CD14-positive monocyte (primary cell): ENCODE results near the gene AMPH. TPM values are rescaled to one million over a fixed set of nuclear protein-coding genes. Genes with fewer than 3 reads are reported as not detected.
"Not testable (repeated sequence)": the region's sequence is repeated elsewhere in the genome, so short reads cannot be mapped to it uniquely, and the experiment has no call there.

Source experiments
- DNase-seq, 3 donors: peaks; one replicate each; pipeline ENCODE4 v3.0.0-alpha.2; 2011 to 2022
- H2AFZ ChIP-seq: 2 replicates; pipeline ENCODE4 v1.6.0; 2012; ENCODE audit warnings: mild to moderate bottlenecking, low read depth, low read length, inconsistent platforms; ENCODE audit not compliant: insufficient read depth, poor library complexity, severe bottlenecking
- H3K27ac ChIP-seq, 2 donors: 1 replicate in 1 of 2; 2 replicates in 1 of 2; pipeline ENCODE4 v1.5.1; 2012 to 2013; ENCODE audit warnings: low read length in 2 of 2, control low read depth in 1 of 2, inconsistent platforms in 1 of 2, low read depth in 1 of 2, mild to moderate bottlenecking in 1 of 2
- H3K27me3 ChIP-seq, 2 donors: one replicate each; pipeline versions ENCODE4 v1.6.0 to v1.6.1; 2011 to 2013; ENCODE audit warnings: low read length in 2 of 2; ENCODE audit not compliant: control insufficient read depth in 2 of 2, insufficient read depth in 2 of 2
- H3K36me3 ChIP-seq, 2 donors: replicated peaks in 1 of 2; 1 replicate in 1 of 2; 2 replicates in 1 of 2; pipeline versions ENCODE4 v1.5.1 to v1.6.1; 2012 to 2013; ENCODE audit warnings: low read length in 2 of 2, control low read depth in 1 of 2, inconsistent platforms in 1 of 2, mild to moderate bottlenecking in 1 of 2; ENCODE audit not compliant: insufficient read depth in 2 of 2, control insufficient read depth in 1 of 2
- H3K4me1 ChIP-seq, 2 donors: 1 replicate in 1 of 2; 2 replicates in 1 of 2; pipeline versions ENCODE4 v1.5.1 to v1.6.1; 2012 to 2013; ENCODE audit warnings: low read length in 2 of 2, control low read depth in 1 of 2, inconsistent platforms in 1 of 2, mild to moderate bottlenecking in 1 of 2, moderate library complexity in 1 of 2; ENCODE audit not compliant: insufficient read depth in 2 of 2, control insufficient read depth in 1 of 2
- H3K4me2 ChIP-seq: replicated peaks from 2 replicates; pipeline ENCODE3; 2012; ENCODE audit warnings: low read length, moderate library complexity, mild to moderate bottlenecking; ENCODE audit not compliant: poor library complexity, severe bottlenecking; ENCODE audit errors: extremely low read depth
- H3K4me3 ChIP-seq, 3 experiments: fragments of 200-600 bp in 1 of 3; sonication (generic) in 1 of 3; replicated peaks in 1 of 3; 1 replicate in 2 of 3; 2 replicates in 1 of 3; pipeline ENCODE4 v1.5.1; 2011 to 2013; ENCODE audit warnings: low read length in 3 of 3, mild to moderate bottlenecking in 3 of 3, control low read depth in 2 of 3, low read depth in 2 of 3, inconsistent platforms in 1 of 3, moderate library complexity in 1 of 3
- H3K79me2 ChIP-seq: 2 replicates; pipeline ENCODE4 v1.6.0; 2012; ENCODE audit warnings: mild to moderate bottlenecking, control low read depth, inconsistent platforms, low read length, moderate library complexity; ENCODE audit not compliant: insufficient read depth
- H3K9ac ChIP-seq: 2 replicates; pipeline ENCODE4 v1.6.0; 2017; ENCODE audit warnings: low read length, mild to moderate bottlenecking; ENCODE audit not compliant: insufficient read depth, poor library complexity, severe bottlenecking
- H3K9me3 ChIP-seq, 2 donors: replicated peaks in 1 of 2; 1 replicate in 1 of 2; 2 replicates in 1 of 2; pipeline versions ENCODE4 v1.5.1 to v1.6.1; 2012 to 2013; ENCODE audit warnings: low read length in 2 of 2, control low read depth in 1 of 2; ENCODE audit not compliant: control insufficient read depth in 1 of 2, insufficient read depth in 1 of 2
- H4K20me1 ChIP-seq: 2 replicates; pipeline ENCODE4 v1.6.0; 2012; ENCODE audit warnings: mild to moderate bottlenecking, low read length, control low read depth, moderate library complexity; ENCODE audit not compliant: insufficient read depth
- H3K27ac Mint-ChIP-seq, 7 donors: one replicate each; pipeline ENCODE4 v1.8.0; 2020; ENCODE audit warnings: mild to moderate bottlenecking in 7 of 7, mixed read lengths in 7 of 7, moderate library complexity in 6 of 7, inconsistent platforms in 2 of 7
- H3K27me3 Mint-ChIP-seq, 3 donors: one replicate each; pipeline ENCODE4 v1.8.0; 2021 to 2022; ENCODE audit warnings: low read depth in 3 of 3, mild to moderate bottlenecking in 3 of 3, mixed read lengths in 3 of 3, moderate library complexity in 3 of 3, inconsistent platforms in 1 of 3
- H3K36me3 Mint-ChIP-seq, 2 donors: one replicate each; pipeline ENCODE4 v1.8.0; 2020; ENCODE audit warnings: mixed read lengths in 2 of 2, inconsistent platforms in 1 of 2, mild to moderate bottlenecking in 1 of 2
- H3K4me1 Mint-ChIP-seq: one replicate; pipeline ENCODE4 v1.8.0; 2020; ENCODE audit warnings: mild to moderate bottlenecking, mixed read lengths
- H3K4me3 Mint-ChIP-seq, 2 donors: one replicate each; pipeline ENCODE4 v1.8.0; 2020; ENCODE audit warnings: mild to moderate bottlenecking in 2 of 2, mixed read lengths in 2 of 2, moderate library complexity in 1 of 2
- H3K9me3 Mint-ChIP-seq, 7 donors: one replicate each; pipeline ENCODE4 v1.8.0; 2020 to 2022; ENCODE audit warnings: mixed read lengths in 7 of 7, mild to moderate bottlenecking in 6 of 7, moderate library complexity in 6 of 7, inconsistent platforms in 2 of 7
- WGBS: methylation state at CpG from one replicate; pipeline ENCODE4 v1.1.5; 2013; ENCODE audit warnings: missing lambda C conversion rate; ENCODE audit not compliant: insufficient coverage; 5-methylcytosine and 5-hydroxymethylcytosine counted together
- intact Hi-C, 2 donors: fragments of 100-400 bp; cut with micrococcal nuclease; formaldehyde crosslinking; loops; one replicate each; pipeline versions ENCODE4 v1.15.0 to v1.15.1; 2023
- polyA plus RNA-seq, 3 donors: library from polyadenylated mRNA; depleted of rRNA in 1 of 3; unstranded in 2 of 3; stranded (reverse) in 1 of 3; fragments of 300-500 nt in 2 of 3; fragments of >200 nt in 1 of 3; fragmentation: Illumina TruSeq in 2 of 3; gene quantifications; 1 replicate in 2 of 3; 2 replicates in 1 of 3; pipeline ENCODE4 v1.2.3, GENCODE V29; 2012 to 2021
- TF ChIP-seq, protein P1 (sequence below): fragments of 200-600 bp; IDR thresholded peaks from one replicate; pipeline ENCODE4 v1.8.0; 2022; ENCODE audit warnings: antibody characterized with exemption, mild to moderate bottlenecking

AMPH gene
- polyA plus RNA-seq, 3 donors = 0.61 to 0.96 (median 0.67) TPM

DNA sequence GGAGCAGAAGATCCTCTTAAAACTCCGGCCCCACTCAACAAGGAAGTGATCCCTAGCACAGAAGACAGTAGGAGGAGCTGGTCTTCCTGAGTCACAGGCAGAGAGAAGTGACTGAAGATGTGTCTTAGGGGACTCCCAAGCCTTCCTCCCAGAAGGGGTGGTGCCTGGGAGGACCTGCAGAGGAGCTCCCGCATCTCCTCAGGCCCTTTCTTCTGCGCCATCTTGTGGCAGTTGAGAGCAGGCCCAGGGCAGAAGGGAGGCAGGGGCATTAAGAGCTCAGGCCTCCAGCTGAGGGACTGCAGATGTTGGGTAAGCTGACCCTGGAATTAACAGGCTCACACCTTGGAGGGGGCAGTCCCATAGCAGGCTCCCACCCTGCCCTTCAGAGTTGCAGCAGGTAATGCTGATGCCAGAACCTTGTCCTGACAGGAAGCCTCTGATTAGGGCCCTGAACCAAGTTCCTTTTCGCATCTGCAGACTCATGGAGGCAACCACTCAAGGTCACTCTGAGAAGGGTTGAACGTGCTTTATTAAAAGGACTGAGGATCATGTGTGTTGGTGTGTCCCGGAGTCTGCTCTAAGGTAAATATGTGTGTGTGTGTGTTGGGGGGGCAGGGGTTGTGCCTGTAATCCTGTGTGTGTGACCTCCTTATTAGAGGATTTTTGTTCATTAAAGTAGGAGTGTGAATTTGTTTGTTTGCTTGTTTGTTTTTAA is 281.1 kb downstream of the AMPH start:
- H4K20me1 ChIP-seq, H3K9ac ChIP-seq, H3K4me2 ChIP-seq, H3K9me3 ChIP-seq, H2AFZ ChIP-seq, H3K27me3 Mint-ChIP-seq, H3K27me3 ChIP-seq, H3K36me3 Mint-ChIP-seq, intact Hi-C loops, H3K9me3 Mint-ChIP-seq, H3K36me3 ChIP-seq, H3K79me2 ChIP-seq: not testable (repeated sequence)
- Histone ChIP-seq H3K4me1 (peaks cover 8 to 62% of the 10 kb centered on the region in 2 donors), H3K27ac (peak overlapping the region in 1 of 2 donors; percentile 84), H3K4me3 (peak overlapping the region in 1 of 3 experiments; percentile 24)
- TF ChIP-seq, protein P1, sequence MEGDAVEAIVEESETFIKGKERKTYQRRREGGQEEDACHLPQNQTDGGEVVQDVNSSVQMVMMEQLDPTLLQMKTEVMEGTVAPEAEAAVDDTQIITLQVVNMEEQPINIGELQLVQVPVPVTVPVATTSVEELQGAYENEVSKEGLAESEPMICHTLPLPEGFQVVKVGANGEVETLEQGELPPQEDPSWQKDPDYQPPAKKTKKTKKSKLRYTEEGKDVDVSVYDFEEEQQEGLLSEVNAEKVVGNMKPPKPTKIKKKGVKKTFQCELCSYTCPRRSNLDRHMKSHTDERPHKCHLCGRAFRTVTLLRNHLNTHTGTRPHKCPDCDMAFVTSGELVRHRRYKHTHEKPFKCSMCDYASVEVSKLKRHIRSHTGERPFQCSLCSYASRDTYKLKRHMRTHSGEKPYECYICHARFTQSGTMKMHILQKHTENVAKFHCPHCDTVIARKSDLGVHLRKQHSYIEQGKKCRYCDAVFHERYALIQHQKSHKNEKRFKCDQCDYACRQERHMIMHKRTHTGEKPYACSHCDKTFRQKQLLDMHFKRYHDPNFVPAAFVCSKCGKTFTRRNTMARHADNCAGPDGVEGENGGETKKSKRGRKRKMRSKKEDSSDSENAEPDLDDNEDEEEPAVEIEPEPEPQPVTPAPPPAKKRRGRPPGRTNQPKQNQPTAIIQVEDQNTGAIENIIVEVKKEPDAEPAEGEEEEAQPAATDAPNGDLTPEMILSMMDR = peak; percentile 40
- H3K4me3 Mint-ChIP-seq = peak overlapping the region; percentile 65 to 88
- H3K27ac Mint-ChIP-seq = peak overlapping the region; percentile 91 to 99 (median 96)
- peaks cover 45% of the 10 kb centered on the region for H3K4me1 Mint-ChIP-seq
- peak in 2 of 3 donors; percentile 85 to 95 for DNase-seq
- WGBS = 22% methylated on average over 3 of the region's 6 CpGs

DNA sequence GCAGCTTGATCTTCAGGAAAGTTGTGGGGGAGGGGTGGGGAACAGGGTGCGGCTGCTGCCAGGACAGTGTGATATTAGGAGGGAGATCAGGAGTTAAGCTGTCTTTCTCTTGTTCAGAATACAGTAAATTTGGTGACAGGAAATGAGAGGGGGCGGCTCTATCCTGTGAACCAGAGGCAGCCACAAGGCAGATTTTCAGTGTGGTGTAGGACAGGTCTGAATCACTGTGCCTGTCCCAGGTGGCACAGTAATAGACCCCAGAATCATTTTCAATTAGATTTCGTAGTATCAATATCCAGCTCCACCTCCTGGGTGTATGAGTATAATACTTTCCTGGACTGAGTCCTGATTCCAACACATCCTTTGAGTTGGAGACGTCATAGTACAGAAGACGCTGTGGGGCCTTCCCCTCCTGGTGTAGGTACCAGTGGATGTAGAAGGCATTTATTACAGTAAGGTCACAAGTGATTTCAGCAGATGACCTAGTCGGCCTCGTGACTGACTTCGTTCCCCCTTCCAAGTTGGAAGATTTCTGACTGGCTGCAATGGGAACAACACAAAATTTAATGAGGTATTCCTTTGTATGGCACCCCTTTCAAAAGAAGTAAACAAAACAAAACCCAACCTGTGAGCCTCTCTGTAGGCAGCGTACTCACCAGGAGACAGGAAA is 281.9 kb downstream of the AMPH start:
- H4K20me1 ChIP-seq, H3K4me2 ChIP-seq, H3K36me3 ChIP-seq, H3K9ac ChIP-seq, intact Hi-C loops, H2AFZ ChIP-seq, H3K36me3 Mint-ChIP-seq, H3K9me3 Mint-ChIP-seq, H3K27me3 ChIP-seq, H3K9me3 ChIP-seq, H3K79me2 ChIP-seq, H3K27me3 Mint-ChIP-seq: not testable (repeated sequence)
- peaks cover 8 to 59% of the 10 kb centered on the region in 2 donors for H3K4me1 ChIP-seq
- Mint-ChIP-seq H3K27ac (peak overlapping the region; percentile 91 to 99 (median 96)), H3K4me3 (peak overlapping the region; percentile 65 to 88), H3K4me1 (peaks cover 41% of the 10 kb centered on the region)
- DNase-seq = peak in 2 of 3 donors; percentile 44 to 83
- WGBS = 49% methylated on average over 5 of the region's 9 CpGs
- H3K27ac ChIP-seq = peak overlapping the region in 1 of 2 donors; percentile 84
- peak overlapping the region in 1 of 3 experiments; percentile 14 for H3K4me3 ChIP-seq
